OCI-LY7 (cell line): Measurements from ENCODE around the gene MAP3K2. TPM values are rescaled to one million over a fixed set of nuclear protein-coding genes. Genes with fewer than 3 reads are reported as not detected.

ENCODE experiments used
- BruUV-seq: library from RNA; stranded (reverse); fragments of 400-500 nt; replicated peaks from 2 replicates; lab custom pipeline; 2021; lab: Mats Ljungman, UMichigan
- CTCF ChIA-PET: fragments of 300-600 bp; sonication (Branson Sonifier 250); formaldehyde crosslinking; loops from one replicate; lab custom pipeline; 2022; ENCODE audit warnings: antibody characterized with exemption; ENCODE audit not compliant: unreplicated experiment; lab: Charles Lee
- POLR2A ChIA-PET: fragments of 300-600 bp; sonication (Branson Sonifier 250); formaldehyde crosslinking; loops from one replicate; lab custom pipeline; 2022; ENCODE audit warnings: antibody characterized with exemption; lab: Charles Lee
- DNase-seq: peaks from one replicate; pipeline ENCODE4 v3.0.0-alpha.2; 2015; ENCODE audit warnings: low spot score
- H2AFZ ChIP-seq: fragments of 200-600 bp; sonication (generic), shearing (Covaris generic); 2 replicates; pipeline ENCODE4 v1.6.1; 2014; ENCODE audit warnings: mild to moderate bottlenecking, antibody characterized with exemption, low read length, moderate library complexity
- H3K27ac ChIP-seq: fragments of 200-600 bp; sonication (generic); 2 replicates; pipeline ENCODE4 v1.5.1; 2014; ENCODE audit warnings: mixed run types, low read depth, mild to moderate bottlenecking, moderate library complexity, low read length, inconsistent platforms; ENCODE audit not compliant: poor library complexity, severe bottlenecking
- H3K36me3 ChIP-seq: fragments of 200-600 bp; sonication (generic); 2 replicates; pipeline ENCODE4 v1.6.1; 2014; ENCODE audit warnings: mild to moderate bottlenecking, antibody characterized with exemption, low read length, moderate library complexity, mixed read lengths; ENCODE audit not compliant: insufficient read depth
- H3K4me1 ChIP-seq: fragments of 200-600 bp; sonication (generic); 2 replicates; pipeline ENCODE4 v1.5.1; 2014; ENCODE audit warnings: mild to moderate bottlenecking, low read length; ENCODE audit not compliant: insufficient read depth, poor library complexity, severe bottlenecking
- H3K4me2 ChIP-seq: fragments of 200-600 bp; sonication (generic); 2 replicates; pipeline ENCODE4 v1.6.1; 2014; ENCODE audit warnings: mild to moderate bottlenecking, low read length
- H3K4me3 ChIP-seq: fragments of 200-600 bp; sonication (generic); 2 replicates; pipeline ENCODE4 v1.5.1; 2014; ENCODE audit warnings: mild to moderate bottlenecking, low read depth, low read length; ENCODE audit not compliant: poor library complexity, severe bottlenecking
- H3K79me2 ChIP-seq: fragments of 200-600 bp; sonication (generic); 2 replicates; pipeline ENCODE4 v1.6.1; 2016; ENCODE audit warnings: low read depth, mild to moderate bottlenecking, low read length, moderate library complexity, mixed read lengths; ENCODE audit not compliant: insufficient read depth
- H3K9me2 ChIP-seq: fragments of 200-600 bp; sonication (generic); 2 replicates; pipeline ENCODE4 v1.6.1; 2016; ENCODE audit warnings: mild to moderate bottlenecking, low read length, mixed read lengths; ENCODE audit not compliant: insufficient read depth
- H3K9me3 ChIP-seq: fragments of 200-600 bp; sonication (generic); 2 replicates; pipeline ENCODE4 v1.6.1; 2014; ENCODE audit warnings: mild to moderate bottlenecking, mixed run types, low read length, mixed read lengths
- H4K20me1 ChIP-seq: fragments of 200-600 bp; sonication (generic); 2 replicates; pipeline ENCODE4 v1.6.1; 2014; ENCODE audit warnings: mild to moderate bottlenecking, antibody characterized with exemption, low read length, moderate library complexity, mixed read lengths; ENCODE audit not compliant: insufficient read depth
- EZH2phosphoT487 ChIP-seq: fragments of 200-600 bp; sonication (generic); IDR thresholded peaks from 2 replicates; pipeline ENCODE4 v1.6.1; 2018; ENCODE audit warnings: low read depth, borderline replicate concordance, mild to moderate bottlenecking, mixed run types, antibody characterized with exemption, low read length, moderate library complexity, mixed read lengths
- intact Hi-C: fragments of 100-400 bp; cut with micrococcal nuclease; formaldehyde crosslinking; loops from one replicate; pipeline ENCODE4 v1.10.0; 2022; ENCODE audit not compliant: unreplicated experiment
- total RNA-seq, 2 experiments: library from RNA; depleted of rRNA in 1 of 2; stranded (reverse); fragments of >200 nt in 1 of 2; shearing (Covaris generic) in 1 of 2; gene quantifications; 2 replicates each; pipeline ENCODE4 v1.2.3, GENCODE V29; 2014 to 2022
- TF ChIP-seq, protein P1 (sequence below): fragments of 200-600 bp; sonication (generic); conservative IDR thresholded peaks from 2 replicates; pipeline ENCODE4 v1.5.1; 2014; ENCODE audit warnings: mild to moderate bottlenecking, antibody characterized with exemption, low read length, moderate library complexity, mixed read lengths

MAP3K2 gene
- total RNA-seq, 2 experiments from 2014 or later: 33.2 to 52.5 TPM

DNA sequence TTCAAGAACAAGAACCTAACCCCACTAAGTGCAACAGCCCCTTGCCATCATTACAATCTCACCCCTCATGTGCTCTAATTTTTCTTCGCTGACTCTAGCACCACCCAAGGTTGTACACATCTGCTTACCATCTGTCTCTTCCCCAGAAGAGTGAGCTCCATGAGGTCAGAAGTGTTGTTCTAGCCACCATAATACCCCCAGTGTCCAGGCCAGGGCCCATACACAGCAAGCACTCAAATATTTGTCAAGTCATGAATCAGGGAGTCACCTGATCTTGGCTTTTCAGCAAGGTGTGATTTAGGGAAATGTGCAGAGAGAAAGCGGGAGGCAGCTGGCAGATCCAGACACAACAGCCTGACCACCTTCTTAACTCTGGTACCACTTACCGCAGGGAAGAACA is 99.5 kb downstream of the MAP3K2 start:
- Histone ChIP-seq H3K9me3 (peaks cover 14% of the 10 kb centered on the region; the same call in 1 of the 2 replicates), H4K20me1 (no peaks in the 10 kb centered on the region), H3K36me3 (peaks cover 95% of the 10 kb centered on the region), H2AFZ (no peak overlapping the region), H3K4me1 (peaks cover 3% of the 10 kb centered on the region), H3K4me3 (no peak overlapping the region), H3K27ac (no peak overlapping the region), H3K4me2 (no peak overlapping the region), H3K9me2 (no peaks in the 10 kb centered on the region), H3K79me2 (peaks cover 11% of the 10 kb centered on the region; the same call in 1 of the 2 replicates)
- BruUV-seq: no TSS peak
- CTCF ChIA-PET: no interaction called here
- intact Hi-C loops: no loop called here
- TF ChIP-seq EZH2phosphoT487: no peak
- TF ChIP-seq, protein P1, sequence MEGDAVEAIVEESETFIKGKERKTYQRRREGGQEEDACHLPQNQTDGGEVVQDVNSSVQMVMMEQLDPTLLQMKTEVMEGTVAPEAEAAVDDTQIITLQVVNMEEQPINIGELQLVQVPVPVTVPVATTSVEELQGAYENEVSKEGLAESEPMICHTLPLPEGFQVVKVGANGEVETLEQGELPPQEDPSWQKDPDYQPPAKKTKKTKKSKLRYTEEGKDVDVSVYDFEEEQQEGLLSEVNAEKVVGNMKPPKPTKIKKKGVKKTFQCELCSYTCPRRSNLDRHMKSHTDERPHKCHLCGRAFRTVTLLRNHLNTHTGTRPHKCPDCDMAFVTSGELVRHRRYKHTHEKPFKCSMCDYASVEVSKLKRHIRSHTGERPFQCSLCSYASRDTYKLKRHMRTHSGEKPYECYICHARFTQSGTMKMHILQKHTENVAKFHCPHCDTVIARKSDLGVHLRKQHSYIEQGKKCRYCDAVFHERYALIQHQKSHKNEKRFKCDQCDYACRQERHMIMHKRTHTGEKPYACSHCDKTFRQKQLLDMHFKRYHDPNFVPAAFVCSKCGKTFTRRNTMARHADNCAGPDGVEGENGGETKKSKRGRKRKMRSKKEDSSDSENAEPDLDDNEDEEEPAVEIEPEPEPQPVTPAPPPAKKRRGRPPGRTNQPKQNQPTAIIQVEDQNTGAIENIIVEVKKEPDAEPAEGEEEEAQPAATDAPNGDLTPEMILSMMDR: no peak
- POLR2A ChIA-PET: interaction anchor here (1.0 kb wide), 1 partner anchor 11 kb away, joined by 3 read pairs; no protein-coding TSS in a partner anchor
- no peak for DNase-seq

DNA sequence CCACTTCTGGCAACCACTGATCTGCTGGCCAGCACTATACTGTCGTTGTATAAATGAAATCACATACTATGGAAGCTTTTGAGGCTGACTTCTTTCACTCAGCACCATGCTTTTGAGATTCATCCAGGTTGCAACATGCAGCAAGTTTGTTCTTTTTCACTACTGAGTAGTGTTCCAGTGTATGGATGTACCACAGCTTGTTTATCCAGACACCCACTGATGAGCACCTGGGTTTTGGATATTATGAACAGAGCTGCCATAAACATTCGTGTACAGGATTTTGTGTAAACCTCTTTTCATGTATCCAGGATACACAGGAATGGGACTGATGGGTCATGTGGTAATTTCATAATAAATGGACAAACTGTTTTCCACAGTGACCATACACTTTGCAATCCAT is 104.5 kb downstream of the MAP3K2 start:
- Histone ChIP-seq H3K9me3 (peaks cover 15% of the 10 kb centered on the region; the same call in 1 of the 2 replicates), H3K4me2 (no peak overlapping the region), H3K4me1 (no peaks in the 10 kb centered on the region), H3K9me2 (no peaks in the 10 kb centered on the region), H3K79me2 (no peaks in the 10 kb centered on the region), H3K36me3 (peaks cover 97% of the 10 kb centered on the region), H2AFZ (no peak overlapping the region), H3K27ac (no peak overlapping the region), H4K20me1 (no peaks in the 10 kb centered on the region), H3K4me3 (no peak overlapping the region)
- no peak for DNase-seq
- no peak for TF ChIP-seq EZH2phosphoT487
- TF ChIP-seq, protein P1: no peak
- no TSS peak for BruUV-seq
- CTCF ChIA-PET: no interaction called here
- POLR2A ChIA-PET: interaction anchor here (3.0 kb wide), 1 partner anchor 11 kb away, joined by 16 read pairs; the partner anchor contains the start of gene ERCC3
- intact Hi-C loops: no loop called here

DNA sequence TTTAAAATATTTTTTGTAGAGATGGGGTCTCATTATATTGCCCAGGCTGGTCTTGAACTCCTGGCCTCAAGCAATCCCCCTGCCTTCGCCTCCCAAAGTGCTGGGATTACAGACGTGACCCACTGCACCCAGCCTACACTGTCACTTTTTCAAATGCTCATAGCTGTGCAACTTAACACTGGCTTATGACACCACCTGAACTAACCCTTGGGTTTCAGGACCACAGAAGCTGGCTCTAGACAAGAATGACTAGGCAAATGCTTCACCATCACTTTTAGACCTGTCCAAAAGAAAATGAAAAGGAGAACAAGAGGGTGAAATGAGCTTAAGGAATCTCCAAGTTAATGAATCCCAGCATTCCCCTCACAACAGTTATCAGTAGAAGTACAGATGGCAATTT is 107.1 kb downstream of the MAP3K2 start:
- no peak for DNase-seq
- Histone ChIP-seq H3K4me2 (no peak overlapping the region), H4K20me1 (no peaks in the 10 kb centered on the region), H3K4me1 (no peaks in the 10 kb centered on the region), H3K27ac (no peak overlapping the region), H2AFZ (no peak overlapping the region), H3K4me3 (no peak overlapping the region), H3K36me3 (peaks cover 96% of the 10 kb centered on the region), H3K79me2 (no peaks in the 10 kb centered on the region), H3K9me3 (peaks cover 15% of the 10 kb centered on the region; the same call in 1 of the 2 replicates), H3K9me2 (no peaks in the 10 kb centered on the region)
- ChIA-PET CTCF (no interaction called here), POLR2A (interaction anchor here (0.6 to 3.0 kb wide), 2 partner anchors 13 to 723 kb away, joined by 6 to 16 read pairs; partner anchors contain the start of gene ERCC3)
- no TSS peak for BruUV-seq
- intact Hi-C loops: no loop called here
- TF ChIP-seq, protein P1: no peak
- no peak for TF ChIP-seq EZH2phosphoT487
